Effector memory CD4-positive, alpha-beta T cell (primary cell): ENCODE results near the gene WDR88.
"Not testable (repeated sequence)": the region's sequence is repeated elsewhere in the genome, so short reads cannot be mapped to it uniquely, and the experiment has no call there.

Source experiments
- DNase-seq, 3 donors: peaks; one replicate each; pipeline ENCODE4 v3.0.0-alpha.2; 2020
- H3K27ac ChIP-seq: 2 replicates; pipeline ENCODE4 v1.7.0; 2013; ENCODE audit warnings: mild to moderate bottlenecking, low read length, moderate library complexity; ENCODE audit not compliant: insufficient read depth, poor library complexity, severe bottlenecking
- H3K27me3 ChIP-seq: replicated peaks from 2 replicates; pipeline ENCODE4 v1.7.0; 2013; ENCODE audit warnings: mild to moderate bottlenecking, low read length; ENCODE audit not compliant: insufficient read depth, control insufficient read depth, poor library complexity, severe bottlenecking
- H3K36me3 ChIP-seq: 2 replicates; pipeline ENCODE4 v1.7.0; 2013; ENCODE audit warnings: mild to moderate bottlenecking, low read length, moderate library complexity; ENCODE audit not compliant: control insufficient read depth, insufficient read depth
- H3K4me1 ChIP-seq: 2 replicates; pipeline ENCODE4 v1.7.0; 2013; ENCODE audit warnings: low read length, mild to moderate bottlenecking; ENCODE audit not compliant: control insufficient read depth, insufficient read depth, poor library complexity, severe bottlenecking
- H3K4me3 ChIP-seq: 2 replicates; pipeline ENCODE4 v1.7.0; 2013; ENCODE audit warnings: low read length, low read depth, mild to moderate bottlenecking; ENCODE audit not compliant: insufficient read depth, poor library complexity, severe bottlenecking
- H3K9me3 ChIP-seq: 2 replicates; pipeline ENCODE4 v1.7.0; 2013; ENCODE audit warnings: mild to moderate bottlenecking, low read length, moderate library complexity; ENCODE audit not compliant: control insufficient read depth

WDR88 gene

DNA sequence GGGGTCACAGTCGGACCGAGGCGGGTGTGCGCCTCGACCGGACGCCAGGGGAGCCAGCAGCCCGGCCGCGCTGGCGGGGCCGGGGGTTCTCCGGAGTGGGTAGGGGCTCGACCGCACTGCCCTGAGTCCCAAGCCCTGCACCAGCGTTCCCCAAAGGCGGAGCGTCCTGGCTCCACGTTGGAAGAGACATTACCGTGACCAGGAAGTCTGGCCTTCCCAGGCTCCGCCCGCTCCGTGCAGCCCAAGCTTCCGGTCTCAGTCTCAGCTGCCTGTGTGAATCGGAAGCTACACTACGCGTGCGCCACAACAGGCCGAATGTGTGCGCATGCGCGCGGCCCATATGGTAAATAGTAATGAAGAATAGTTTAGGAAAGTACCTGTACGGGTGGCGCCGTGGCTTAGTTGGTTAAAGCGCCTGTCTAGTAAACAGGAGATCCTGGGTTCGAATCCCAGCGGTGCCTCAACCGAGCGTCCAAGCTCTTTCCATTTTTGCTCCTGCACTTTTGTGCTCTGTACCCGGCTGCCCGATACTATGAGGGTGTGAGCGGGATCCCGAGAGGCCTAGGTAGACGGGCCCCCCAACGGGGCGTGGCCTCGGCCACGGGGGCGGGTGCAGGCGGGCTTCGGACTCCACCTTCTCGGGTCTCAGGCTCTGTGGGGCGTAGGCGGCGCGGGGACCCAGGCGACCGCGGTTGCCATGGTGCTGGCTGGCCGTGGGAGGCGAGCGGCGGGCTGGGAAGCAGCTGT is 44.9 kb downstream of the WDR88 start:
- peak; percentile 92 to 96 (median 93) for DNase-seq
- Histone ChIP-seq H3K27ac (peak overlapping the region; percentile 90), H3K4me3 (peak overlapping the region; percentile 91), H3K27me3 (no peaks in the 10 kb centered on the region), H3K36me3 (no peaks in the 10 kb centered on the region), H3K4me1 (peaks cover 15% of the 10 kb centered on the region), H3K9me3 (no peaks in the 10 kb centered on the region)

DNA sequence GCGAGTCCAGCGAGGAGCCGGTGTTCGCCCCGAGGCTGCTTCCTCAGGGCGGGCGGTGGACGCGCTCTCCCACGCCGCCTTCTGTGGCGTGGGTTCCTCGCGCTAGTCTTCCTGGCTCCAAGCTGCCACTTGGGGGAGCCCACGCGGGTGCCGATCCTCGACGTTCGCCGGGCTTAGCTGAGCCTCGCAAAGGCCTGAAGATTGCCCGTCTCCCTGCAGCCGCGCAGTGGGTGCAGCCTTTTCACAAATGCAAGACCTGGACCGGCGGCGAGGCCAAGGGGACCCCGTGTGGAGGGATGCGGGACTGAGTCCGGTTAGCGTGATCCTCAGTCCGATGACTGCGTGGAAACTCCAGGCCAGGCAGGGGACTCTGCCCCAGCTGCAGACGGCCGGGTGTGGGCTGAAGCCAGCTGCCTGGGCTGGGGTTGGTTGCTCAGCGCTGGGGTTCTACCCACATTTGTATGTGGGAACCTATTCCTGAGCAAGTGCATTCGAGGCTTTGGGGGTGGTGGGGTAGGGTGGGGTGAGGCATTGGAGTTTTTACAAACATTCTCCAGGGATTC is 45.6 kb downstream of the WDR88 start:
- Histone ChIP-seq H3K4me3 (peak overlapping the region; percentile 91), H3K9me3 (no peaks in the 10 kb centered on the region), H3K4me1 (peaks cover 15% of the 10 kb centered on the region), H3K36me3 (no peaks in the 10 kb centered on the region), H3K27me3 (no peaks in the 10 kb centered on the region), H3K27ac (peak overlapping the region; percentile 90)
- DNase-seq: peak in 1 of 3 donors; percentile 72

DNA sequence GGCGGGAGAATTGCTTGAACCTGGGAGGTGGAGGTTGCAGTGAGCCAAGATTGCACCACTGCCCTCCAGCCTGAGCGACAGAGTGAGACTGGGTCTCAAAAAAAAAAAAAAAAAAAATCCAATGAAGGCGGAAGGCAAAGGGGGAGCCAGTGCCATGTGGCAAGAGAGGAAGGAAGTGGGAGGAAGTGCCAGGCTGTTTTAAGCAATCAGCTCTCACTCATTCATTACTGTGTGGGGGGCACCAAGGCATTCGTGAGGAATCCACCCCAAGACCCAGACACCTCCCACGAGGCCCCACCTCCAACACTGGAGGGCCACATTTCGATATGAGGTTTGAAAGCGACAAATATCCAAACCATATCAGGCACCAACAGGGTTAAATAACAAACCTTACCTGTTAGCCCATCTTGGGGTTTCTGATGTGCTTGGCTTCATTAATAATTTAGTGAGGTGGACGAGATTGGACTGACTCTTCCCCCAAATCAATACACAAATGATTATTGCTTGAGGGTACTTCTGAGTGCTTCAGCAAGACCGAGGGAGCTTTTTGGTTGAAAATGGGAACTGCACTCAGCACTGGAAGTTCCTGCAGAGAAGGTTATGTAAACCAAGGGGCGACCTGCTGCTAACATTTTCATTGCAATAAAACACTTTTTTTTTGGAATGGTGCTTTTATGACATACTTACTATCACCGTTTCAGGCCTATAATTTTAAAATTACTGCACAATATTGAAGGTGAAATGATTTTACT is 54.7 kb downstream of the WDR88 start:
- no peaks in the 10 kb centered on the region for H3K36me3 ChIP-seq
- H3K27me3 ChIP-seq: no peaks in the 10 kb centered on the region
- no peak for DNase-seq
- no peak overlapping the region for H3K27ac ChIP-seq
- no peaks in the 10 kb centered on the region for H3K4me1 ChIP-seq
- H3K9me3 ChIP-seq: no peaks in the 10 kb centered on the region
- H3K4me3 ChIP-seq: no peak overlapping the region

DNA sequence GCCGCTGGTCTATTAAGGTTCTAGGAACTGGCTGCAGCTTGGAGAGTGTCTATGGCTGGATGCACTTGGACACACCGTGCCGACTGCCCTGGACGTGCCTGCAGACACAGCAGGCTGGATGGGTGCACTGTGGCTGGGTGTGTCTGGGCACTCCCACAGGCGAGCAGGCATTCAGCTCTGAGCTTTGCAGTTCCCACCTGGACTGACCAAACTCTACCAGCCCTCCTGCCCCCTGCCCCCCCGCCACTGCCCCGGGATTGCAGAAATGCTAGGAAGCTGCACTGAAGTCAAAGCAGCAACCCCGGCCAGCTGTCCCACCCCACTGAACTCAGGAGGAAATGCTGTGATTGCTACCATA is 55.2 kb downstream of the WDR88 start:
- Histone ChIP-seq H3K27ac (no peak overlapping the region), H3K36me3 (no peaks in the 10 kb centered on the region), H3K27me3 (no peaks in the 10 kb centered on the region), H3K4me1 (no peaks in the 10 kb centered on the region), H3K9me3 (no peaks in the 10 kb centered on the region), H3K4me3 (no peak overlapping the region)
- DNase-seq: no peak

DNA sequence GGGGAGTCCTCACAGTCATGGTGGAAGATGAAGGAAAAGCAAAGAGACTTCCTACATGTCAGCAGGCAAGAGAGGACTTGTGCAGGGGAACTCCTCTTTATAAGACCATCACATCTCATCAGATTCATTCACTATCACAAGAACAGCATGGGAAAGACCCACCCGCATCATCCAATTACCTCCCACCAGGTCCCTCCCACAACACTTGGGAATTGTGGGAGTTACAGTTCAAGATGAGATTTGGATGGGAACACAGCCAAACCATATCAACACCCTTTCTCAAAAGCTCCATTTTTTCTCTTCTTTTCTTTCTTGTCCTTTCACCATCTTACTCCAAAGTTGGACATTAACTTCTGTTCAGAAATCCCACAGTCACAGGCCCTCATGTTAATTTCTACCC is 57.5 kb downstream of the WDR88 start:
- H3K27me3 ChIP-seq: peaks cover 8% of the 10 kb centered on the region
- H3K36me3 ChIP-seq: no peaks in the 10 kb centered on the region
- DNase-seq: no peak
- no peaks in the 10 kb centered on the region for H3K4me1 ChIP-seq
- H3K4me3 ChIP-seq: no peak overlapping the region
- H3K27ac ChIP-seq: no peak overlapping the region
- H3K9me3 ChIP-seq: no peaks in the 10 kb centered on the region

DNA sequence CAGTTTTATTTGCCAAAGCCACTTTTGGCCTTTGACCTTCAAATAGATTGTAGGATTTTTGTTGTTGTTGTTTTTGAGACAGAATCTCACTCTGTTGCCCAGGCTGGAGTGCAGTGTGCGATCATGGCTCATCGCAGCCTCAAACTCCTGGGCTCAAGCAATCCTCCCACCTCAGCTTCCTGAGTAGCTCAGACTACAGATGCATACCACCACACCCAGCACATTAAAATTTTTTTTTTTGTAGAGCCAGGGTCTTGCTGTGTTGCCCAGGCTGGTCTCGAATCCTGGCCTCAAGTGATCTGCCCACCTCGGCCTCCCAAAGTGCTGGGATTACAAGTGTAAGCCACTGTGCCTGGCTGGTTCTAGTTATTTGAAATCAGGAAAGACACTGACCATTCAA is 59.2 kb downstream of the WDR88 start:
- not testable (repeated sequence) for H3K4me3 ChIP-seq

DNA sequence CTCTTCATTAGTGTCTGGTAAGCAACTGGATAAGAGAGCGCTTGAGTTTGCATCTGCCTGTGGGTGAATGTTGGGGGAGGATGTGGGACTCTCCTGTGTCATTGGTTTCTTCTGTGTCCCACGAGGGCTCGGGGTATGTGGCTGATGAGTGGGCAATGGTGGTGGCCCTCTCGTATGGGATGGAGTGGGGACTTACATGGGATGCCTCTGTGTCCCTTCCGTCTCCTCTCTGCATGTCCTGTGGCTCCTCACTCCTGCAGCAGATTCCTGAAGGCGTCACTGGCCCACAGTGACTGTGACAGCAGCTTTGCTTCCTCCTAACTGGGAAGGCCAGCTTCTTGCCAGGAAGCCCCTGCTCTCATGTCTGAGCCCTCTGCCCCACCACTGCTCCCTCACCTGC is 59.6 kb downstream of the WDR88 start:
- no peak for DNase-seq
- H3K36me3 ChIP-seq: no peaks in the 10 kb centered on the region
- no peaks in the 10 kb centered on the region for H3K9me3 ChIP-seq
- H3K4me1 ChIP-seq: peaks cover 3% of the 10 kb centered on the region
- H3K27ac ChIP-seq: no peak overlapping the region
- peaks cover 24% of the 10 kb centered on the region for H3K27me3 ChIP-seq
- H3K4me3 ChIP-seq: no peak overlapping the region

More for the DNA sequence above, 59.2 kb downstream of the WDR88 start:
- H3K27ac ChIP-seq, DNase-seq, H3K9me3 ChIP-seq, H3K36me3 ChIP-seq, H3K4me1 ChIP-seq: not testable (repeated sequence)
- H3K27me3 ChIP-seq: peaks cover 22% of the 10 kb centered on the region

DNA sequence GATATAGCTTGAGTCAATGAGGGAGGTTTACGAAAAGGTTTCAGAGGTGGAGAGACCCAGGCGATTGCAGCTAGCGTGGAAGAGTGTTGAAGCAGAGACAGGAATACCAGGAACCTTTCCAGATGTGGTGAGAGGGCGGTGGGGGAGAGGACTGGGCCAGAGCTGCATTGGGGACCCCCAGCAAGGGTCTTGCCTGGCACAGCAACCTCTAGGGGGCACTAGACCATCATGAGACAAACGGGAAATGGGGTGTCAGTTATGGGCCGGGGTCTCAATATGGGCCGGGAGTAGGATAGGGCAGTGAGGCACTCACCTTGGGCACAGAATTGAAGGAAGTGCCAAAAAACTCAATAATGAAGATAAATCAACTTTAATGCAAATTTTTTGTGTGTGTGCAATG is 60.1 kb downstream of the WDR88 start:
- H3K27me3 ChIP-seq: peaks cover 24% of the 10 kb centered on the region
- DNase-seq: no peak
- no peak overlapping the region for H3K27ac ChIP-seq
- no peak overlapping the region for H3K4me3 ChIP-seq
- peaks cover 3% of the 10 kb centered on the region for H3K4me1 ChIP-seq
- no peaks in the 10 kb centered on the region for H3K36me3 ChIP-seq
- no peaks in the 10 kb centered on the region for H3K9me3 ChIP-seq

DNA sequence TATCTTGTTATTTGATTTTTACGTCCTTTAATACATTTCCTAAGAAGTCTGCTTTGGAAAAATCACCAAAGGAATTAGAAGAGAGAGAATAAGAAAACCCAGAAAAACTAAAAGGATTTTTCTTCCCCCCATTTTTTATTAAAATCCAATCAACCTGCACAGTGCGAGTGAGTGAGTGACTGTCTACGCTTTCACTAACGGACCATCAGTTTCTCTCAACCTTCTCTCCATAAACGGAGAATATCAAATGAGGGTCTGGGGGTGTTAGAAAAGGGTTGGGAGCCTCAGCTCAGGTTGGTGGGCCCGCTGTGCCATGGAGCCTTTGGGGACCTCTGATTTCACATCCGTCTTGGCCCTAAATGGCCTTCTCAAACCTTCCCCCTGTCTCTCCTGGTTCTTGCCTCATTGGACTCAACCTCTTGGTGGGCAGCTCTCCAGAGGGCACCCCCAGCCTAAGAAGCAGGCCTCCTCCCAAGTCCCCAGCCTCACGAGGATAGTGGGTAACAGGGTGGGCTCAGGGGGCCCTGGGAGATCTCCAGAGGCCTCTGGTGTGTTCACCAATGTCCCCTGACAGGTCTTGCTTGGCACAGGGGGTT is 61.5 kb downstream of the WDR88 start:
- Histone ChIP-seq H3K9me3 (no peaks in the 10 kb centered on the region), H3K4me3 (no peak overlapping the region), H3K27me3 (peaks cover 24% of the 10 kb centered on the region), H3K36me3 (no peaks in the 10 kb centered on the region), H3K27ac (no peak overlapping the region), H3K4me1 (peaks cover 3% of the 10 kb centered on the region)
- no peak for DNase-seq
